Measurements from ENCODE around the gene RBM27.
"Not testable (repeated sequence)": the region's sequence is repeated elsewhere in the genome, so short reads cannot be mapped to it uniquely, and the experiment has no call there.

RBM27 gene

GRCh38 chr5:146213210-146213826, 9.9 kb downstream of the RBM27 start:
- H4K20me1 ChIP-seq (ENCODE audit: insufficient read depth, low read length), result peaks cover 72% of the 10 kb centered on the region
- H3K4me2 ChIP-seq (ENCODE audit: low read length), result no peak overlapping the region
- no peaks in the 10 kb centered on the region for H3K9me3 ChIP-seq (ENCODE audit: insufficient read depth, low read length)
- H2AFZ ChIP-seq (ENCODE audit: low read depth, low read length), result no peak overlapping the region
- TF ChIP-seq CTCF (IDR thresholded peaks at IDR 0.05; ENCODE audit: low read depth, low read length) (no peak), EZH2phosphoT487 (IDR thresholded peaks at IDR 0.05; ENCODE audit: low read depth) (no peak)
- no peak overlapping the region for H3K9ac ChIP-seq (ENCODE audit: low read length)
- H3K36me3 ChIP-seq (replicated peaks; ENCODE audit: low read depth, low read length), result no peaks in the 10 kb centered on the region
- H3K4me3 ChIP-seq (ENCODE audit: low read length), result no peak overlapping the region
- peaks cover 99% of the 10 kb centered on the region for H3K79me2 ChIP-seq (ENCODE audit: low read length)
- H3K4me1 ChIP-seq (ENCODE audit: low read length), result peaks cover 19% of the 10 kb centered on the region
- no peaks in the 10 kb centered on the region for H3K27me3 ChIP-seq (ENCODE audit: low read depth, low read length)
- no peak overlapping the region for H3K27ac ChIP-seq (ENCODE audit: low read length)

GRCh38 chr5:146214881-146215280, 11.5 kb downstream of the RBM27 start:
- peaks cover 21% of the 10 kb centered on the region for H3K4me1 ChIP-seq (ENCODE audit: low read length)
- H3K27me3 ChIP-seq (ENCODE audit: low read depth, low read length); H3K4me3 ChIP-seq (ENCODE audit: low read length); H3K9ac ChIP-seq (ENCODE audit: low read length); H3K27ac ChIP-seq (ENCODE audit: low read length); H2AFZ ChIP-seq (ENCODE audit: low read depth, low read length); H3K36me3 ChIP-seq (replicated peaks; ENCODE audit: low read depth, low read length); H3K4me2 ChIP-seq (ENCODE audit: low read length); H3K9me3 ChIP-seq (ENCODE audit: insufficient read depth, low read length): not testable (repeated sequence)
- peaks cover 98% of the 10 kb centered on the region for H3K79me2 ChIP-seq (ENCODE audit: low read length)
- H4K20me1 ChIP-seq (ENCODE audit: insufficient read depth, low read length), result peaks cover 70% of the 10 kb centered on the region

GRCh38 chr5:146218168-146218567, 14.8 kb downstream of the RBM27 start:
- peaks cover 21% of the 10 kb centered on the region for H3K4me1 ChIP-seq (ENCODE audit: low read length)

GRCh38 chr5:146219243-146219642, 15.8 kb downstream of the RBM27 start:
- H3K4me1 ChIP-seq (ENCODE audit: low read length), result peaks cover 19% of the 10 kb centered on the region
- H3K4me3 ChIP-seq (ENCODE audit: low read length), result no peak overlapping the region
- H4K20me1 ChIP-seq (ENCODE audit: insufficient read depth, low read length), result peaks cover 48% of the 10 kb centered on the region
- peaks cover 12% of the 10 kb centered on the region for H3K36me3 ChIP-seq (replicated peaks; ENCODE audit: low read depth, low read length)
- H3K9me3 ChIP-seq (ENCODE audit: insufficient read depth, low read length), result no peaks in the 10 kb centered on the region
- H3K27ac ChIP-seq (ENCODE audit: low read length), result no peak overlapping the region
- H3K27me3 ChIP-seq (ENCODE audit: low read depth, low read length), result no peaks in the 10 kb centered on the region
- peaks cover 60% of the 10 kb centered on the region for H3K79me2 ChIP-seq (ENCODE audit: low read length)
- no peak overlapping the region for H3K4me2 ChIP-seq (ENCODE audit: low read length)
- no peak overlapping the region for H3K9ac ChIP-seq (ENCODE audit: low read length)
- no peak overlapping the region for H2AFZ ChIP-seq (ENCODE audit: low read depth, low read length)
- TF ChIP-seq CTCF (IDR thresholded peaks at IDR 0.05; ENCODE audit: low read depth, low read length) (no peak), EZH2phosphoT487 (IDR thresholded peaks at IDR 0.05; ENCODE audit: low read depth) (no peak)

More at GRCh38 chr5:146218168-146218567, 14.8 kb downstream of the RBM27 start:
- no peak overlapping the region for H3K9ac ChIP-seq (ENCODE audit: low read length)
- H4K20me1 ChIP-seq (ENCODE audit: insufficient read depth, low read length), result peaks cover 59% of the 10 kb centered on the region
- H3K4me3 ChIP-seq (ENCODE audit: low read length), result no peak overlapping the region
- H3K27me3 ChIP-seq (ENCODE audit: low read depth, low read length), result no peaks in the 10 kb centered on the region
- H3K79me2 ChIP-seq (ENCODE audit: low read length), result peaks cover 68% of the 10 kb centered on the region
- H3K4me2 ChIP-seq (ENCODE audit: low read length), result no peak overlapping the region
- H2AFZ ChIP-seq (ENCODE audit: low read depth, low read length), result no peak overlapping the region
- TF ChIP-seq CTCF (IDR thresholded peaks at IDR 0.05; ENCODE audit: low read depth, low read length) (no peak), EZH2phosphoT487 (IDR thresholded peaks at IDR 0.05; ENCODE audit: low read depth) (no peak)
- no peak overlapping the region for H3K27ac ChIP-seq (ENCODE audit: low read length)
- no peaks in the 10 kb centered on the region for H3K9me3 ChIP-seq (ENCODE audit: insufficient read depth, low read length)
- H3K36me3 ChIP-seq (replicated peaks; ENCODE audit: low read depth, low read length), result peaks cover 8% of the 10 kb centered on the region

All from OCI-LY3 (cell line).